C4-2B (cell line): Measurements from ENCODE around the gene ITGB5.

ENCODE experiments used
- H3K27ac ChIP-seq: fragments of 450-650 bp; 2 replicates; pipeline ENCODE4 v1.5.1; 2017
- CTCF ChIP-seq: fragments of 450-650 bp; conservative IDR thresholded peaks from 2 replicates; pipeline ENCODE4 v1.5.1; 2017; ENCODE audit warnings: mild to moderate bottlenecking
- ZFX ChIP-seq: fragments of 450-650 bp; IDR thresholded peaks from 2 replicates; pipeline ENCODE4 v1.6.1; 2017

ITGB5 gene

GRCh38 chr3:124850633-124851032, 36.5 kb downstream of the ITGB5 start:
- TF ChIP-seq CTCF, result no peak
- no peak overlapping the region for H3K27ac ChIP-seq

- no peak for TF ChIP-seq ZFX
- no peak for TF ChIP-seq CTCF
- no peak overlapping the region for H3K27ac ChIP-seq
These were observed 37.0 kb downstream of the ITGB5 start for GRCh38 chr3:124850212-124850611.

- TF ChIP-seq CTCF (no peak), ZFX (no peak)
- no peak overlapping the region for H3K27ac ChIP-seq
These were observed 38.9 kb downstream of the ITGB5 start for GRCh38 chr3:124848300-124848699.

GRCh38 chr3:124847863-124848262, 39.3 kb downstream of the ITGB5 start:
- H3K27ac ChIP-seq, result no peak overlapping the region
- TF ChIP-seq CTCF, result no peak
- no peak for TF ChIP-seq ZFX

GRCh38 chr3:124847051-124847450, 40.1 kb downstream of the ITGB5 start:
- no peak overlapping the region for H3K27ac ChIP-seq
- no peak for TF ChIP-seq ZFX
- no peak for TF ChIP-seq CTCF

- no peak overlapping the region for H3K27ac ChIP-seq
- TF ChIP-seq CTCF (no peak), ZFX (no peak)
These were observed 41.0 kb downstream of the ITGB5 start for GRCh38 chr3:124846189-124846588.

GRCh38 chr3:124845406-124845805, 41.8 kb downstream of the ITGB5 start:
- TF ChIP-seq ZFX (no peak), CTCF (no peak)
- no peak overlapping the region for H3K27ac ChIP-seq
